SKM-1 treated with dmso at 0.1 percent for 144 hours (cell line): ENCODE results near the gene NDUFA13.

Experiments used
- DNase-seq: peaks from one replicate; lab custom pipeline; 2025; ENCODE audit not compliant: unreplicated experiment; lab: John Stamatoyannopoulos, UW

NDUFA13 gene

GRCh38 chr19:19531951-19532805 lies 16.2 kb downstream of the NDUFA13 start:
- DNase-seq = peak; percentile 42

- DNase-seq = no peak
These were observed 17.0 kb downstream of the NDUFA13 start for GRCh38 chr19:19532806-19533701.

- no peak for DNase-seq
These were observed 17.8 kb downstream of the NDUFA13 start for GRCh38 chr19:19533841-19534240.

GRCh38 chr19:19534556-19535265 lies 18.7 kb downstream of the NDUFA13 start:
- DNase-seq = no peak

GRCh38 chr19:19535311-19536191 lies 19.5 kb downstream of the NDUFA13 start:
- DNase-seq = no peak

GRCh38 chr19:19537075-19538048 lies 21.3 kb downstream of the NDUFA13 start:
- no peak for DNase-seq

- no peak for DNase-seq
These were observed 22.2 kb downstream of the NDUFA13 start, which contains the start of gene CILP2 for GRCh38 chr19:19538061-19538784. CILP2 (plus strand) TSS chr19:19538265; CDS start chr19:19538350, 85 bp downstream.

GRCh38 chr19:19538785-19539166 lies 22.8 kb downstream of the NDUFA13 start:
- DNase-seq = no peak

GRCh38 chr19:19539698-19540063 lies 23.7 kb downstream of the NDUFA13 start:
- no peak for DNase-seq

- DNase-seq = no peak
These were observed 24.2 kb downstream of the NDUFA13 start for GRCh38 chr19:19540064-19540714.

GRCh38 chr19:19540715-19541515 lies 24.9 kb downstream of the NDUFA13 start:
- peak; percentile 36 for DNase-seq

- DNase-seq = no peak
These were observed 25.6 kb downstream of the NDUFA13 start for GRCh38 chr19:19541616-19542015.

- DNase-seq = peak; percentile 73
These were observed 26.5 kb downstream of the NDUFA13 start for GRCh38 chr19:19542507-19542906.

GRCh38 chr19:19543101-19543500 lies 27.1 kb downstream of the NDUFA13 start:
- DNase-seq = no peak

GRCh38 chr19:19543640-19544039 lies 27.6 kb downstream of the NDUFA13 start:
- no peak for DNase-seq

GRCh38 chr19:19544257-19544953 lies 28.4 kb downstream of the NDUFA13 start:
- DNase-seq = no peak
